GM21786 (cell line): ENCODE data around the gene DCAF5.
A peak's percentile ranks its signal among the peaks of the same experiment; 100 is the strongest.
"Not testable (repeated sequence)": the region's sequence is repeated elsewhere in the genome, so short reads cannot be mapped to it uniquely, and the experiment has no call there.

Experiments
- ATAC-seq: cut with Tn5 transposase; IDR thresholded peaks from one replicate; pipeline ENCODE4 v1.9.1; 2021; ENCODE audit not compliant: unreplicated experiment

The DCAF5 gene, protein sequence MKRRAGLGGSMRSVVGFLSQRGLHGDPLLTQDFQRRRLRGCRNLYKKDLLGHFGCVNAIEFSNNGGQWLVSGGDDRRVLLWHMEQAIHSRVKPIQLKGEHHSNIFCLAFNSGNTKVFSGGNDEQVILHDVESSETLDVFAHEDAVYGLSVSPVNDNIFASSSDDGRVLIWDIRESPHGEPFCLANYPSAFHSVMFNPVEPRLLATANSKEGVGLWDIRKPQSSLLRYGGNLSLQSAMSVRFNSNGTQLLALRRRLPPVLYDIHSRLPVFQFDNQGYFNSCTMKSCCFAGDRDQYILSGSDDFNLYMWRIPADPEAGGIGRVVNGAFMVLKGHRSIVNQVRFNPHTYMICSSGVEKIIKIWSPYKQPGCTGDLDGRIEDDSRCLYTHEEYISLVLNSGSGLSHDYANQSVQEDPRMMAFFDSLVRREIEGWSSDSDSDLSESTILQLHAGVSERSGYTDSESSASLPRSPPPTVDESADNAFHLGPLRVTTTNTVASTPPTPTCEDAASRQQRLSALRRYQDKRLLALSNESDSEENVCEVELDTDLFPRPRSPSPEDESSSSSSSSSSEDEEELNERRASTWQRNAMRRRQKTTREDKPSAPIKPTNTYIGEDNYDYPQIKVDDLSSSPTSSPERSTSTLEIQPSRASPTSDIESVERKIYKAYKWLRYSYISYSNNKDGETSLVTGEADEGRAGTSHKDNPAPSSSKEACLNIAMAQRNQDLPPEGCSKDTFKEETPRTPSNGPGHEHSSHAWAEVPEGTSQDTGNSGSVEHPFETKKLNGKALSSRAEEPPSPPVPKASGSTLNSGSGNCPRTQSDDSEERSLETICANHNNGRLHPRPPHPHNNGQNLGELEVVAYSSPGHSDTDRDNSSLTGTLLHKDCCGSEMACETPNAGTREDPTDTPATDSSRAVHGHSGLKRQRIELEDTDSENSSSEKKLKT

GRCh38 chr14:69152902-69153151 lies at the start of gene DCAF5:
DCAF5 (minus strand) TSS chr14:69153119; CDS start chr14:69152978, 141 bp downstream.
- ATAC-seq: no peak

- ATAC-seq: no peak
Measured at GRCh38 chr14:69199786-69200185, 46.9 kb upstream of the DCAF5 start.

DNA sequence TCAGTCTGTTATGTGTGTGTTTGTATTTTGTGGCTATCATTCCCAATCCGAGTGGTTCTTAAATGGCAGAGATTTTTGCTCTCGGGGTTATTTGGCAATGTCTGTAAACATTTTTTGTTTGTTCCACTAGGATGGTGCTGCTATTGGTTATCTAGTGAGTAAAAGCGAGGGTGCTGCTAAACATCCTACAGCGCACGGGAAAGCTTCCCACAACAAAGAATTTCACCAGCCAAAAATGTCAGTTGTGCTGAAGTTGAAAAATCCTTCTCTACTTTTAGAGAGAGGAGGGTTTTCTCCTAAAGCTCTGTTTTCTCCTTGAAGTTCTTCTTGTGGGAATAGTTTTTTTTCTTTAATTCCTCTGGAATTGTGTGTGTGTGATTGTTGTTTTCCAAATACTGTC lies 40.8 kb upstream of the DCAF5 start:
- no peak for ATAC-seq

DNA sequence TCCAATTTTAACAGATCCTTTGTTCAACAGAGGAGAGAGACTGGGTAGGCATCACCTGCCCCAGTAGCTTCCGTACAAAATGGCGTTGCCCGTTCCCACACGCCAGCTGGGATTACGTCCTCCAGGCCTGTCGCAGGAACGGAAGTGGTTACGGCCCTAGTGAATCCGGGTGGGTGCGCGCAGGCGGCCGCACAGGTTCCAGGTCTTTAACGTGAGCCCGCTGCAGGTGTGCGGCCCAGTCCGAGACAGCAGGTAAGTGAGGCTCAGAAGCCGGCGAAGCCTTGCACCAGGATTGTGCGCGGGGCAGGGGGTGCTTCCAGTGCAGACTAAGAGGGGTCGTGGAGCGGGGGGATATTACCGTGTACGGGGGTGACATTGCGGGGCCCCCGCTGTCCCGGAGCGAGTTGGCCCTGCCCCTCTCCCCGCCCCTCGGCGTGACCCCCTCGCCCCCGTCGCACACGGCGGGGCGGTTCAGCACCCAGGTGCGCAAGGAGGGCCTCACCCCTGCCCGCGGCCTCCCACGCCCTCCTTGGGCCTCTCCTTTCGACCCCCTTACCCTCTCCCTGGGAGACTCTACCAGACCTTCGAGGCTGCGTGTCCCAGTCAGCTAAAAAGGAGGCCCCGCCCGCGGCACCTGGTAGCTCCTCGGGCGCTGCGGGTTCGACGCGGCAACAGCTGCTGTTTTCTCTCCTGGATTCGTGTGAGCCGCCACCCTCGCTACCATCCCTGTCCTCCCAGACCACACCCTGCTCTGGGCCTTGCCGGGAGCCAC lies 38.6 kb upstream of the DCAF5 start, which contains the start of gene EXD2:
TSS of gene EXD2 (plus strand) at position 159 of the 772 bp plus-strand sequence. CDS start 17,973 bp downstream, outside the sequence.
- peak; percentile 84 for ATAC-seq

- no peak for ATAC-seq
Measured at GRCh38 chr14:69190191-69190590, 37.3 kb upstream of the DCAF5 start.

DNA sequence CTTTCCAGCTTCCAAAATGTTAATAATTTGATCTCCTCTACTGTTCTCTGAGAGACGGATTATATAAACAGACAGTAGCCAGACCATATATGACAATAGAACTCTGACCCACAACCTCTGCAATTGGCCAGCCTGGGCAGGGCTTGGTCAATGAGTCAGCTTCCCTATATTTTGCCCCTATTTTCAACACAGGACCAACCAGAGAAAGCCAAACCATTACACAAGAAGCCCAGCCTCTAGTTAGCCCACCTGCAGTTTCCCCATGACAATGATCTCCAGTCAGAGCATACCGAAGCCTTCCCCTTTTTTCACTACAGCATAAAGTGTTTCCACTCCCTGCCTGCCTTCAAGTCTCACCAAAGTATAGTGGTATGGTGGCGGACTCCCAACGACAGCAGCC lies 30.8 kb upstream of the DCAF5 start:
- ATAC-seq: no peak

DNA sequence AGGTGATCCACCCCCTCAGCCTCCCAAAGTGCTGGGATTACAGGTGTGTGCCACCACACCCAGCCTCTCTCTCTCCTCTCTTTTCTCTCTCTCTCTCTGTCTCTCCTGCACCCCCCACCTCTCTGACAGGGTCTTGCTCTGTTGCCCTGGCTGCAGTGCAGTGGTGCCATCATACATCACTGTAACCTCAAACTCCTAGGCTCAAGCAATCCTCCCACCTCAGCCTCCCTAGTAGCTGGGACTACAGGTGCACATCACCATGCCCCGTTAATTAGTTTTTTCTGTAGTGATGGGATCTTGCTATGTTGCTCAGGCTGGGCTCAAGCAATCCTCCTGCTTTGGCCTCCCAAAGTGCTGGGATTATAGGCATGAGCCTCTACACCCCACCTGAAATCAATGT lies 29.7 kb upstream of the DCAF5 start:
- not testable (repeated sequence) for ATAC-seq

GRCh38 chr14:69181491-69181890 lies 28.6 kb upstream of the DCAF5 start:
- ATAC-seq: no peak

DNA sequence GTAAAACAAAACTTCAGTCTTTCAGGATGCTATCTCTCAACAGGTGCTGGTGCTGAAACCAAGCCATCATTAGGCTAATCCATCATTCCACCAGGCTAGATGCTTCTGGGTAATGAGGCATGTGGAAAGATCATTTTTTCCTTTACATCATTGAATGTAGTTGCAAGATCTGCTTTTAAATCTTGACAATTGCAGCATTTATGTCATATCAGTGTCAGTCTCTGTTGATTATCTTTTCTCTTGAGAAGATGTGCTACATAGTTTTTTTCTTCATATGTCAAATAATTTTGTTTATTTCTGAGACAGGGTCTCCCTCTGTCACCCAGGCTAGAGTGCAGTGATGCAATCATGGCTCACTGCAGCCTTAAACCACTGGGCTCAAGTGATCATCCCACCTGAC lies 22.2 kb upstream of the DCAF5 start:
- no peak for ATAC-seq

DNA sequence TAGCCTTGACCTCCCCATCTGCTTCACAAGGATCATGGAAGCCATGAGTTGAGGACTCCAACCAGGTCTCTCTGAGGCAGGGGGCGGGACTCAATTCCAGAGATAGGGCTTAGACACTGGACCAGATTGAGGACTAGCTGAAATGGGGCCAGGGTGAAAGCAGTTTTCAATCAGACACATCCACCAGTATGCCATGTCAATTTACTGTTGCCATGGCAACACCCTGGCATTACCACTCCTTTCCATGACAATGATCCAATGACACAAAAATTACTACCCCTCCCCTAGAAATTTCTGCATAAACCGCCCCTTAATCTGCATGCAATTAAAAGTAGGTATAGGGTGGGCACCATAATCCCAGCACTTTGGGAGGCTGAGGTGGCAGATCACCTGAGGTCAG lies 18.6 kb upstream of the DCAF5 start:
- no peak for ATAC-seq

GRCh38 chr14:69170839-69171238 lies 17.9 kb upstream of the DCAF5 start:
- ATAC-seq: no peak

DNA sequence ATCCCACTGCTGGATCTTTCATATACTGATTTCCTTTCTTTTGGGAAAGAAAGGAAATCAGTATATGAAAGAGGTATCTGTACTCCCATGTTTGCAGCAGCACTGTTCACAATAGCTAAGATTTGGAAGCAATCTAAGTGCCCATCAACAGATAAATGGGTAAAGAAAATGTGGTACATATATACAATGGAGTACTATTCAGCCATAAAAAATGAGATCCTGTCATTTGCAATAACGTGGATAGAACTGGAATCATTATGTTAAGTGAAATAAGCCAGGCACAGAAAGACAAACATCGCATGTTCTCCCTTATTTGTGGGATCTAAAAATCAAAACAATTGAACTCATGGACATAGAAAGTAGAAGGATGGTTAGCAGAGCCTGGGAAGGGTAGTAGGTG lies 12.9 kb upstream of the DCAF5 start:
- ATAC-seq: not testable (repeated sequence)

DNA sequence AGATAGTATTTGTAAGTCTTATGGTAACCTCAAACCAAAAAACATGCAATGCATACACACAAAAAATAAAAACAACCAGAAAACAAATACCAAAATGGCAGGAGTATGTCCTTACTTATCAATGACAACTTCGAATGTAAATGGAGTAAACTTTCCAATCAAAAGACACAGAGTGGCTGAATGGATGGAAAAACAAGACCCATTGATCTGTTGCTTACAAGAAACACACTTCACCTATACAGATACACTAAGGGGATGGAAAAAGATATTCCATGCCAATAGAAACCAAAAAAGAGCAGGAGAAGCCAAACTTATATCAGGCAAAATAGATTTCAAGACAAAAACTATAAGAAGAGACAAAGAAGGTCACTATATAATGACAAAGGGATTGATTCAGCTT lies 8.7 kb upstream of the DCAF5 start:
- ATAC-seq: no peak

DNA sequence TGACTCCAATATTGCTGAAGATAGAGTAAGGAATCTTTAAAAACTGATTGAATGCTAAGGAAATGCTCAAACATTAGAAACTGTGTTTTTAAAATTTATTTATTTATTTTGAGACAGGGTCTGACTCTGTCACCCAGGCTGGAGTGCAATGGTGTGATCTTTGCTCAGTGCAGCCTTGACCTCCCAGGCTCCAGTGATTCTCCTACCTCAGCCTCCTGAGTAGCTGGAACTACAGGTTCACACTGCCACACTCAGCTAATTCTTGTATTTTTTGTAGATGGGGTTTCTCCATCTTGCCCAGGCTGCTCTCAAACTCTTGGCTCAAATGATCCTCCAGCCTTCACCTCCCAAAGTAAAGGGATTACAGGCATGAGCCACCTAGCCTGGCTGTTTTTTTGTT lies 3.3 kb upstream of the DCAF5 start:
- ATAC-seq: no peak

DNA sequence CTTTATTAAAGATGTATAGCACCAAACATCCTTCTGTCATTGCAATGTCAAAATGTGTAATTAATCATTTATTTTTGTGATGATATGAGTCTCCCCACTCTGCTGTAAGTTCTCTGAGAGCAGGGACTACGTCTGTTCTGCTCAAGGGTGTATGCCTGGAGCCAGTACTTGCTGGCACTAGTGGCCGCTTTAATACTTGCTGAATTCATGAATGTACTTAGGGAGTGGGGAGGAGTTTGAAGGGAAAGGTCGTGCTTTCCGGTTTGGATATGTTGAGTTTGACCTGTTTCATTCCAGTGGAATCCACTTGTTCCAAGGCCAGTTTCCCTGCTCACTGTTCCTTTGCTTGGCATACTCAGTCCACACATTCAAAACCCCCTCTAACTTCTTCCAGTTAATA lies 1.9 kb upstream of the DCAF5 start:
- ATAC-seq: no peak

DNA sequence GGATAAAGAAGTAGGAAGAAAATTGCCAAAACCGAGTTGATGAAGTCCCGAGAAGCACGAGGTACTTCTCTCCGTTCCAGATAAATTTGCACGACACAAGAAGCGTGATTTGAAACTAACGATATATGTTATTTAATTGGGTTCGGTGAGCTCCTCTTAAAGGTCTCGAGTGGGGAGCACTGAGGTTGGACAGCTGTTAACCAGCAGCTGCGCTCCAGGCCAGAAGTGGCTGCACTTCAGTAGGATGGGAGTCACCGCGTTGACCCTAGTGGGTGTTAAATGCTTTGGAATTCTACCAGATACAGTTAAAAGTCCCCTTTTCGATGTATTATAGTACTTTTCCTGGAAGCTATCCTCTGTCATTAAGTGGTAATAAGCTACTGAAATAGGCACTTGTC lies 953 bp upstream of the DCAF5 start:
- ATAC-seq: no peak

GRCh38 chr14:69153152-69153872 lies 393 bp upstream of the DCAF5 start:
- peak; percentile 81 for ATAC-seq

- peak; percentile 2 for ATAC-seq
Measured at GRCh38 chr14:69152181-69152901, 578 bp downstream of the DCAF5 start.

- ATAC-seq: no peak
Measured at GRCh38 chr14:69151458-69152180, 1.3 kb downstream of the DCAF5 start.
